Bronchial epithelial cell (primary cell): Measurements from ENCODE around the gene SPTBN1. TPM values are rescaled to one million over a fixed set of nuclear protein-coding genes. Genes with fewer than 3 reads are reported as not detected.

Source experiments
- DNase-seq: peaks from one replicate; pipeline ENCODE4 v3.0.0-alpha.2; 2010; ENCODE audit warnings: low read depth
- FAIRE-seq: peaks from 2 replicates; lab custom pipeline; 2011; peaks lifted over from hg19 to GRCh38; lab: Jason Lieb, UNC
- H3K27me3 ChIP-seq: 2 replicates; pipeline ENCODE4 v1.5.1; 2011; ENCODE audit warnings: low read length; ENCODE audit not compliant: control insufficient read depth, insufficient read depth
- H3K36me3 ChIP-seq: 2 replicates; pipeline ENCODE4 v1.5.1; 2011; ENCODE audit warnings: low read length; ENCODE audit not compliant: control insufficient read depth, insufficient read depth
- H3K4me3 ChIP-seq: 2 replicates; pipeline ENCODE4 v1.5.1; 2011; ENCODE audit warnings: mild to moderate bottlenecking, low read depth, low read length, control low read depth
- CTCF ChIP-seq: IDR thresholded peaks from 2 replicates; pipeline ENCODE4 v1.5.1; 2011; ENCODE audit warnings: mild to moderate bottlenecking, moderate library complexity, low read length, control low read depth, inconsistent platforms; ENCODE audit not compliant: insufficient read depth, severe bottlenecking
- total RNA-seq: library from RNA; depleted of rRNA; stranded (reverse); fragments of >200 nt; gene quantifications from 2 replicates; pipeline ENCODE4 v1.2.1, GENCODE V29; 2014

The SPTBN1 gene
- total RNA-seq, 1 donor from 2014 or later = 339 TPM

- FAIRE-seq = no peak
- H3K4me3 ChIP-seq = no peak overlapping the region
- H3K36me3 ChIP-seq = peaks cover 42% of the 10 kb centered on the region
- TF ChIP-seq CTCF = no peak
- no peak for DNase-seq
- no peaks in the 10 kb centered on the region for H3K27me3 ChIP-seq
Observed at GRCh38 chr2:54663424-54664030, 207.4 kb downstream of the SPTBN1 start.

GRCh38 chr2:54664238-54664786, 208.2 kb downstream of the SPTBN1 start:
- TF ChIP-seq CTCF = no peak
- H3K36me3 ChIP-seq = peaks cover 38% of the 10 kb centered on the region
- H3K27me3 ChIP-seq = no peaks in the 10 kb centered on the region
- no peak for FAIRE-seq
- DNase-seq = no peak
- no peak overlapping the region for H3K4me3 ChIP-seq

GRCh38 chr2:54665436-54665856, 209.3 kb downstream of the SPTBN1 start:
- H3K27me3 ChIP-seq = no peaks in the 10 kb centered on the region
- no peak overlapping the region for H3K4me3 ChIP-seq
- TF ChIP-seq CTCF = peak; percentile 76
- peaks cover 38% of the 10 kb centered on the region for H3K36me3 ChIP-seq
- FAIRE-seq = peak; percentile 70
- DNase-seq = peak; percentile 66

- Histone ChIP-seq H3K36me3 (peaks cover 34% of the 10 kb centered on the region), H3K4me3 (no peak overlapping the region), H3K27me3 (no peaks in the 10 kb centered on the region)
- DNase-seq = no peak
- no peak for FAIRE-seq
- no peak for TF ChIP-seq CTCF
Observed at GRCh38 chr2:54666131-54666633, 210.1 kb downstream of the SPTBN1 start.

- H3K27me3 ChIP-seq = no peaks in the 10 kb centered on the region
- DNase-seq = no peak
- no peak overlapping the region for H3K4me3 ChIP-seq
- H3K36me3 ChIP-seq = peaks cover 34% of the 10 kb centered on the region
- no peak for TF ChIP-seq CTCF
- no peak for FAIRE-seq
Observed at GRCh38 chr2:54666634-54667265, 210.6 kb downstream of the SPTBN1 start.
